Esophagus squamous epithelium (tissue), 5 donors: ENCODE measurements around the gene PLXDC2. TPM values are rescaled to one million over a fixed set of nuclear protein-coding genes. Genes with fewer than 3 reads are reported as not detected.

Experiments
- DNase-seq: peaks from one replicate; lab custom pipeline; 2025; lab: John Stamatoyannopoulos, UW
- H3K27ac ChIP-seq, 4 donors: fragments of 200-600 bp; sonication (generic); one replicate each; pipeline ENCODE4 v1.5.1; 2016 to 2019; ENCODE audit warnings: mild to moderate bottlenecking in 1 of 4
- H3K27me3 ChIP-seq, 4 donors: fragments of 200-600 bp; sonication (generic); 1 replicate in 3 of 4; 2 replicates in 1 of 4; pipeline versions ENCODE4 v1.5.1 to v1.6.0; 2017 to 2021; ENCODE audit warnings: antibody characterized with exemption in 1 of 4
- H3K36me3 ChIP-seq, 3 donors: fragments of 200-600 bp; sonication (generic); one replicate each; pipeline ENCODE4 v1.5.1; 2016 to 2019
- H3K4me1 ChIP-seq, 3 donors: fragments of 200-600 bp; sonication (generic); one replicate each; pipeline ENCODE4 v1.5.1; 2017 to 2019
- H3K4me3 ChIP-seq, 4 donors: fragments of 200-600 bp; sonication (generic); 1 replicate in 3 of 4; 2 replicates in 1 of 4; pipeline ENCODE4 v1.5.1; 2016 to 2019; ENCODE audit warnings: mild to moderate bottlenecking in 2 of 4, moderate library complexity in 1 of 4
- H3K9me3 ChIP-seq, 3 donors: fragments of 200-600 bp; sonication (generic); one replicate each; pipeline ENCODE4 v1.5.1; 2016 to 2019
- CTCF ChIP-seq, 6 experiments: fragments of 450-650 bp in 4 of 6; fragments of 200-600 bp in 2 of 6; sonication (generic) in 2 of 6; IDR thresholded peaks; one replicate each; pipeline ENCODE4 v1.5.1; 2016 to 2019; ENCODE audit warnings: antibody characterized with exemption in 6 of 6, mild to moderate bottlenecking in 4 of 6, moderate library complexity in 4 of 6
- POLR2A ChIP-seq, 4 donors: fragments of 450-650 bp; IDR thresholded peaks; one replicate each; pipeline ENCODE4 v1.6.1; 2017; ENCODE audit warnings: antibody characterized with exemption in 4 of 4, mild to moderate bottlenecking in 4 of 4, moderate library complexity in 3 of 4
- WGBS, 2 donors: methylation state at CpG; one replicate each; pipeline ENCODE4 v1.1.5; 2018; 5-methylcytosine and 5-hydroxymethylcytosine counted together
- intact Hi-C: fragments of 100-400 bp; cut with DNase I; formaldehyde crosslinking; loops from one replicate; pipeline ENCODE4 v1.15.0; 2022
- total RNA-seq, 4 donors: library from RNA; depleted of rRNA; stranded (reverse); fragments of >200 nt; gene quantifications; one replicate each; pipeline ENCODE4 v1.1.0, GENCODE V29; 2016
- donor health status: DM: yes; HTN: yes; CAD: no.

The PLXDC2 gene
- total RNA-seq, 4 donors from 2014 or later, result 22.4 to 50.4 (median 36.9) TPM

GRCh38 chr10:20133669-20134189 is 317.5 kb downstream of the PLXDC2 start:
- TF ChIP-seq CTCF (IDR thresholded peaks at IDR 0.05) (no peak), POLR2A (IDR thresholded peaks at IDR 0.05) (no peak)
- DNase-seq, result no peak
- WGBS, 2 donors, result 91 to 92% methylated on average over 2 of the region's 2 CpGs
- no peaks in the 10 kb centered on the region for H3K27me3 ChIP-seq
- intact Hi-C loops, result no loop called here
- no peaks in the 10 kb centered on the region for H3K4me1 ChIP-seq
- peaks cover 0 to 13% (median 9%) of the 10 kb centered on the region in 3 donors for H3K9me3 ChIP-seq
- no peak overlapping the region for H3K27ac ChIP-seq
- H3K4me3 ChIP-seq, result no peak overlapping the region
- no peaks in the 10 kb centered on the region for H3K36me3 ChIP-seq

GRCh38 chr10:20142311-20142710 is 326.1 kb downstream of the PLXDC2 start:
- no peaks in the 10 kb centered on the region for H3K27me3 ChIP-seq
- TF ChIP-seq CTCF (IDR thresholded peaks at IDR 0.05) (no peak), POLR2A (IDR thresholded peaks at IDR 0.05) (no peak)
- H3K4me3 ChIP-seq, result no peak overlapping the region
- intact Hi-C loops, result no loop called here
- H3K36me3 ChIP-seq, result peaks cover 0 to 16% (median 0%) of the 10 kb centered on the region in 3 donors
- DNase-seq, result no peak
- no peaks in the 10 kb centered on the region for H3K9me3 ChIP-seq
- peaks cover 0 to 8% (median 0%) of the 10 kb centered on the region in 3 donors for H3K4me1 ChIP-seq
- H3K27ac ChIP-seq, result no peak overlapping the region

- WGBS, 2 donors, result 21 to 45% methylated on average over 1 of the region's 1 CpG
- TF ChIP-seq POLR2A (IDR thresholded peaks at IDR 0.05) (no peak), CTCF (IDR thresholded peaks at IDR 0.05) (no peak)
- no peak for DNase-seq
- peaks cover 0 to 8% (median 0%) of the 10 kb centered on the region in 3 donors for H3K4me1 ChIP-seq
- H3K27me3 ChIP-seq, result no peaks in the 10 kb centered on the region
- no peaks in the 10 kb centered on the region for H3K9me3 ChIP-seq
- no peak overlapping the region for H3K4me3 ChIP-seq
- no peak overlapping the region for H3K27ac ChIP-seq
- H3K36me3 ChIP-seq, result peaks cover 0 to 16% (median 0%) of the 10 kb centered on the region in 3 donors
- intact Hi-C loops, result no loop called here
Measured at GRCh38 chr10:20144268-20144667, 328.0 kb downstream of the PLXDC2 start.

GRCh38 chr10:20146004-20146403 is 329.8 kb downstream of the PLXDC2 start:
- H3K4me1 ChIP-seq, result peaks cover 0 to 8% (median 0%) of the 10 kb centered on the region in 3 donors
- H3K4me3 ChIP-seq, result no peak overlapping the region
- H3K27ac ChIP-seq, result no peak overlapping the region
- H3K36me3 ChIP-seq, result peaks cover 0 to 21% (median 0%) of the 10 kb centered on the region in 3 donors
- H3K27me3 ChIP-seq, result no peaks in the 10 kb centered on the region
- TF ChIP-seq CTCF (IDR thresholded peaks at IDR 0.05) (no peak), POLR2A (IDR thresholded peaks at IDR 0.05) (no peak)
- 81 to 83% methylated on average over 2 of the region's 2 CpGs for WGBS, 2 donors
- no peaks in the 10 kb centered on the region for H3K9me3 ChIP-seq
- intact Hi-C loops, result no loop called here
- DNase-seq, result no peak

- no peaks in the 10 kb centered on the region for H3K27me3 ChIP-seq
- H3K9me3 ChIP-seq, result no peaks in the 10 kb centered on the region
- H3K4me1 ChIP-seq, result peaks cover 0 to under 1% (median 0%) of the 10 kb centered on the region in 3 donors
- no peak for DNase-seq
- no peak overlapping the region for H3K27ac ChIP-seq
- peaks cover 0 to 21% (median 0%) of the 10 kb centered on the region in 3 donors for H3K36me3 ChIP-seq
- WGBS, 2 donors, result 83 to 91% methylated on average over 2 of the region's 2 CpGs
- TF ChIP-seq POLR2A (IDR thresholded peaks at IDR 0.05), result no peak
- TF ChIP-seq CTCF (IDR thresholded peaks at IDR 0.05), result no peak
- H3K4me3 ChIP-seq, result no peak overlapping the region
- intact Hi-C loops, result no loop called here
Measured at GRCh38 chr10:20147684-20148083, 331.5 kb downstream of the PLXDC2 start.
